GM23248 (cell line): Measurements from ENCODE around the gene SF3A1.

ENCODE experiments used
- EZH2 ChIP-seq: fragments of 200-600 bp; sonication (generic); IDR thresholded peaks from 2 replicates; pipeline ENCODE4 v1.6.1; 2018; ENCODE audit warnings: antibody characterized with exemption, mild to moderate bottlenecking; ENCODE audit not compliant: insufficient read depth, poor library complexity, severe bottlenecking
- EZH2phosphoT487 ChIP-seq: fragments of 200-600 bp; sonication (generic); IDR thresholded peaks from 2 replicates; pipeline ENCODE4 v1.6.1; 2018; ENCODE audit warnings: antibody characterized with exemption, moderate library complexity, mild to moderate bottlenecking, low read depth; ENCODE audit not compliant: insufficient read depth

DNA sequence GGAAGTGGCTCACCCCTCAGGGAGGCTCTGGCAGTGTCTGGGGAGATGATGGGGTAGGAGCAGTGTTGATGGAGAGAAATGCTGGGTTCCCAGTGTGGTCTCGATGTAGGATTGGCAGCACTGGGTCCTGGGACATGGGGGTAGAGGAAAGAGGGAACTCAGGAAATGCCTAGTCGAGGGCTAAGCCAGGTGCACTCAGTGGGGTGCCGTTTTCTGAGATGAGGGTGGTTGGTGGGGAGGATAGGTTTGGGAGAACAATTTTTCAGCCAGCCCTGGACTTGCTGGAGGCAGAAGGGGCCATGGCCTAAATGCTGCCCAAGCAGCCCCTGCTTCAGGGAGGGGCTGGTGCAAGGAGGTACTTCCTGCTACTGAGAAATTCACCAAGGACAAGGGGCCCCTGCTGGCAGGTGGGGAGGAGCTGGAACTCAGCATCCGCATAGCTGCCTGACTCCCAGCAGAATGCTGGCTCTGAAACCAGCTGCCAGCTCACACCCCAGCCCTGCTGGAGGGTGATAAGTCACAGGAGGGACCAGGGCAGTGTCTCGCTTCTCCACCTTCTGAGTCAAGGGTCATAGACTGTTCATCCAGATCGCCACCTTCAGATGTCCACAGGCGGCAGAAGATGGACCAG lies 6.1 kb upstream of the SF3A1 start:
- TF ChIP-seq EZH2 (no peak), EZH2phosphoT487 (no peak)
